NCI-H345 (cell line): Measurements from ENCODE around the gene DPYSL3.
A peak's percentile ranks its signal among the peaks of the same experiment; 100 is the strongest.
"Not testable (repeated sequence)": the region's sequence is repeated elsewhere in the genome, so short reads cannot be mapped to it uniquely, and the experiment has no call there.

ENCODE experiments used
- DNase-seq: peaks from one replicate; lab custom pipeline; 2025; lab: John Stamatoyannopoulos, UW

Gene DPYSL3

GRCh38 chr5:147509710-147510651 lies at the start of gene DPYSL3:
Gene DPYSL3, minus strand, starts transcription at chr5:147510068. Its CDS starts 210 bp downstream, at chr5:147509858.
- peak; percentile 89 for DNase-seq

GRCh38 chr5:147558826-147559225 lies 49.0 kb upstream of the DPYSL3 start:
- peak; percentile 80 for DNase-seq

GRCh38 chr5:147557876-147558745 lies 48.2 kb upstream of the DPYSL3 start:
- DNase-seq = no peak

- DNase-seq = no peak
Measured at GRCh38 chr5:147555176-147555575, 45.3 kb upstream of the DPYSL3 start.

GRCh38 chr5:147554261-147554817 lies 44.5 kb upstream of the DPYSL3 start:
- no peak for DNase-seq

- DNase-seq = not testable (repeated sequence)
Measured at GRCh38 chr5:147553817-147554216, 43.9 kb upstream of the DPYSL3 start.

- no peak for DNase-seq
Measured at GRCh38 chr5:147552897-147553296, 43.0 kb upstream of the DPYSL3 start.

- DNase-seq = no peak
Measured at GRCh38 chr5:147551677-147552076, 41.8 kb upstream of the DPYSL3 start.

- no peak for DNase-seq
Measured at GRCh38 chr5:147547730-147548129, 37.9 kb upstream of the DPYSL3 start.

- DNase-seq = no peak
Measured at GRCh38 chr5:147544556-147544955, 34.7 kb upstream of the DPYSL3 start.

- no peak for DNase-seq
Measured at GRCh38 chr5:147539053-147539452, 29.2 kb upstream of the DPYSL3 start.

GRCh38 chr5:147538236-147538635 lies 28.4 kb upstream of the DPYSL3 start:
- DNase-seq = no peak

GRCh38 chr5:147534172-147534951 lies 24.5 kb upstream of the DPYSL3 start:
- DNase-seq = no peak

- no peak for DNase-seq
Measured at GRCh38 chr5:147532156-147532555, 22.3 kb upstream of the DPYSL3 start.

GRCh38 chr5:147530530-147531389 lies 20.9 kb upstream of the DPYSL3 start:
- no peak for DNase-seq

- DNase-seq = no peak
Measured at GRCh38 chr5:147523069-147523468, 13.2 kb upstream of the DPYSL3 start.

GRCh38 chr5:147522435-147522834 lies 12.6 kb upstream of the DPYSL3 start:
- peak; percentile 72 for DNase-seq

GRCh38 chr5:147520450-147520849 lies 10.6 kb upstream of the DPYSL3 start:
- DNase-seq = no peak

- no peak for DNase-seq
Measured at GRCh38 chr5:147519380-147519779, 9.5 kb upstream of the DPYSL3 start.

GRCh38 chr5:147517383-147517782 lies 7.5 kb upstream of the DPYSL3 start:
- DNase-seq = no peak

GRCh38 chr5:147515269-147515668 lies 5.4 kb upstream of the DPYSL3 start:
- DNase-seq = no peak
